ENCODE measurements around the gene MYBPH. TPM values are rescaled to one million over a fixed set of nuclear protein-coding genes. Genes with fewer than 3 reads are reported as not detected.
A peak's percentile ranks its signal among the peaks of the same experiment; 100 is the strongest.

MYBPH gene
- total RNA-seq, 1 donor from 2014 or later = not detected

DNA sequence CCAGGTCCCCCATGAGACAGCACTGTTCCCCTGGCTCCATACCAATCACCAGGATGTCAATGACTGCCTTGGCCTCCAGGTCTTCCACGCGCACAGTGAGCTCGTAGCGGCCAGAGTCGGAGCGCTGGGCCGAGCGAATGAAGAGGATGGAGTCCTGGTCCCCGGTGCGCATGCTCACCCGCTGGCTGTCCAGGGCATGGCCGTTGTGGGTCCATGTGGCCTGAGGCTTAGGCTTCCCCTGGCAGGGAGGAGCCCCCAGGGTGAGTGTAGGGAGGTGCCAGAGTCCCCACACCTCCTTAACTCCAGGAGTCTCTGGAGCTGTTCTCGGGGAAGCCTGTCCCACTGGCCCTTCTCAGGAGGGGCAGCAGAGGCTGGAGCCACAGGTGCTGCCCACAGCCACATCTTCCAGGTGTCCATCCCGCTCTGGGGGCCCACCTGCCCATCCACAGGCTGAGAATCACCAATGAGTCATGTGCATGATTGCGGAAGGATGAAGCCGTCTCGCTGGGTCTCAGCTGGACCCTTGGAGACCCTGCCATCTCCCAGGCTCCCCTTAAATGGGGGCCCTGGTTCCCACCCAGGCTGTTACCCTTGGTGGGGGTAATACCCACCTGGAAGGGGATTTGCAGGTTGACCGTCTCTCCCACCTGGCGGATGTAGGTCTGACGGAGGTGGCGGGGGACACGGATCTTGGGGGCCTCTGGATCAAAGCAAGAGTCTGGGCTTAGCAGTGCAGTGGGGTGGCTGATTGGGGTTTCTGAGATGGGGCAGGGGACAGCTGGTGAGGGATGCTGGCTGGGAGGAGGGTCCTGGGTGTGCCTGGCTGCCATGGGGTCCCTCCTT is 4.1 kb downstream of the MYBPH start:
- DNase-seq (ENCODE audit: low read depth) = no peak
- Histone ChIP-seq H3K36me3 (ENCODE audit: insufficient read depth, low read length) (no peaks in the 10 kb centered on the region), H3K4me1 (ENCODE audit: insufficient read depth, low read length) (no peaks in the 10 kb centered on the region), H2AFZ (ENCODE audit: low read depth, low read length) (no peak overlapping the region), H3K9ac (ENCODE audit: low read length) (no peak overlapping the region), H3K4me3 (ENCODE audit: insufficient read depth, low read depth, low read length) (no peak overlapping the region), H3K27ac (ENCODE audit: low read depth, low read length) (no peak overlapping the region), H4K20me1 (ENCODE audit: insufficient read depth, low read length) (no peaks in the 10 kb centered on the region), H3K4me2 (ENCODE audit: low read length) (no peak overlapping the region), H3K79me2 (ENCODE audit: insufficient read depth, low read length) (no peaks in the 10 kb centered on the region), H3K9me3 (ENCODE audit: insufficient read depth, low read depth, low read length) (no peaks in the 10 kb centered on the region), H3K27me3 (ENCODE audit: insufficient read depth, low read length) (no peaks in the 10 kb centered on the region)
- Mint-ChIP-seq H3K9me3 (ENCODE audit: unreplicated experiment) (no peaks in the 10 kb centered on the region), H3K4me3 (ENCODE audit: unreplicated experiment) (no peak overlapping the region), H3K36me3 (ENCODE audit: low read depth, unreplicated experiment) (peaks cover 9% of the 10 kb centered on the region), H3K27ac (ENCODE audit: unreplicated experiment) (no peak overlapping the region), H3K4me1 (ENCODE audit: low read depth, unreplicated experiment) (peaks cover 7% of the 10 kb centered on the region), H3K27me3 (ENCODE audit: low read depth, unreplicated experiment) (peaks cover 26% of the 10 kb centered on the region)
- no peak for FAIRE-seq
- no peak for TF ChIP-seq EZH2 (IDR thresholded peaks at IDR 0.05; ENCODE audit: insufficient read depth, low read length)
- TF ChIP-seq, protein P1, sequence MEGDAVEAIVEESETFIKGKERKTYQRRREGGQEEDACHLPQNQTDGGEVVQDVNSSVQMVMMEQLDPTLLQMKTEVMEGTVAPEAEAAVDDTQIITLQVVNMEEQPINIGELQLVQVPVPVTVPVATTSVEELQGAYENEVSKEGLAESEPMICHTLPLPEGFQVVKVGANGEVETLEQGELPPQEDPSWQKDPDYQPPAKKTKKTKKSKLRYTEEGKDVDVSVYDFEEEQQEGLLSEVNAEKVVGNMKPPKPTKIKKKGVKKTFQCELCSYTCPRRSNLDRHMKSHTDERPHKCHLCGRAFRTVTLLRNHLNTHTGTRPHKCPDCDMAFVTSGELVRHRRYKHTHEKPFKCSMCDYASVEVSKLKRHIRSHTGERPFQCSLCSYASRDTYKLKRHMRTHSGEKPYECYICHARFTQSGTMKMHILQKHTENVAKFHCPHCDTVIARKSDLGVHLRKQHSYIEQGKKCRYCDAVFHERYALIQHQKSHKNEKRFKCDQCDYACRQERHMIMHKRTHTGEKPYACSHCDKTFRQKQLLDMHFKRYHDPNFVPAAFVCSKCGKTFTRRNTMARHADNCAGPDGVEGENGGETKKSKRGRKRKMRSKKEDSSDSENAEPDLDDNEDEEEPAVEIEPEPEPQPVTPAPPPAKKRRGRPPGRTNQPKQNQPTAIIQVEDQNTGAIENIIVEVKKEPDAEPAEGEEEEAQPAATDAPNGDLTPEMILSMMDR (IDR thresholded peaks at IDR 0.05; ENCODE audit: insufficient read depth, low read depth, low read length) = no peak

- no peak overlapping the region for H2AFZ ChIP-seq (ENCODE audit: low read depth, low read length)
- FAIRE-seq (no peak), DNase-seq (ENCODE audit: low read depth) (peak; percentile 10)
- no peak overlapping the region for H3K4me2 ChIP-seq (ENCODE audit: low read length)
- H3K4me1 ChIP-seq (ENCODE audit: insufficient read depth, low read length) = no peaks in the 10 kb centered on the region
- no peaks in the 10 kb centered on the region for H3K9me3 ChIP-seq (ENCODE audit: insufficient read depth, low read depth, low read length)
- no peak overlapping the region for H3K9ac ChIP-seq (ENCODE audit: low read length)
- Mint-ChIP-seq H3K9me3 (ENCODE audit: unreplicated experiment) (peaks cover under 1% of the 10 kb centered on the region), H3K4me1 (ENCODE audit: low read depth, unreplicated experiment) (peaks cover 5% of the 10 kb centered on the region), H3K27me3 (ENCODE audit: low read depth, unreplicated experiment) (peaks cover 32% of the 10 kb centered on the region), H3K27ac (ENCODE audit: unreplicated experiment) (no peak overlapping the region), H3K36me3 (ENCODE audit: low read depth, unreplicated experiment) (peaks cover 12% of the 10 kb centered on the region), H3K4me3 (ENCODE audit: unreplicated experiment) (no peak overlapping the region)
- no peak for TF ChIP-seq EZH2 (IDR thresholded peaks at IDR 0.05; ENCODE audit: insufficient read depth, low read length)
- TF ChIP-seq, protein P1 (IDR thresholded peaks at IDR 0.05; ENCODE audit: insufficient read depth, low read depth, low read length) = no peak
- H3K79me2 ChIP-seq (ENCODE audit: insufficient read depth, low read length) = no peaks in the 10 kb centered on the region
- no peaks in the 10 kb centered on the region for H3K36me3 ChIP-seq (ENCODE audit: insufficient read depth, low read length)
- no peaks in the 10 kb centered on the region for H3K27me3 ChIP-seq (ENCODE audit: insufficient read depth, low read length)
- no peak overlapping the region for H3K27ac ChIP-seq (ENCODE audit: low read depth, low read length)
- H4K20me1 ChIP-seq (ENCODE audit: insufficient read depth, low read length) = no peaks in the 10 kb centered on the region
- H3K4me3 ChIP-seq (ENCODE audit: insufficient read depth, low read depth, low read length) = no peak overlapping the region
Measured at GRCh38 chr1:203170625-203171330, 4.8 kb downstream of the MYBPH start.

Measured in astrocyte (in vitro differentiated cells and primary cell).